Adrenal gland (tissue), 12 donors: ENCODE measurements around the gene GABPB2. TPM values are rescaled to one million over a fixed set of nuclear protein-coding genes. Genes with fewer than 3 reads are reported as not detected.
A peak's percentile ranks its signal among the peaks of the same experiment; 100 is the strongest.

Experiments
- DNase-seq, 7 donors: peaks; one replicate each; pipeline ENCODE4 v3.0.0-alpha.2; 2019 to 2020
- H3K27ac ChIP-seq, 5 donors: fragments of 200-600 bp; sonication (generic) in 4 of 5; 1 replicate in 3 of 5; 2 replicates in 2 of 5; pipeline versions ENCODE4 v1.5.1 to v1.8.0; 2016 to 2020; ENCODE audit warnings: mild to moderate bottlenecking in 1 of 5
- H3K27me3 ChIP-seq: fragments of 200-600 bp; 2 replicates; pipeline ENCODE4 v1.8.0; 2021
- H3K36me3 ChIP-seq, 2 donors: fragments of 200-600 bp; replicated peaks in 1 of 2; 1 replicate in 1 of 2; 2 replicates in 1 of 2; pipeline versions ENCODE4 v1.5.1 to v1.8.0; 2018 to 2022
- H3K4me1 ChIP-seq, 2 donors: fragments of 200-600 bp; replicated peaks in 1 of 2; 1 replicate in 1 of 2; 2 replicates in 1 of 2; pipeline versions ENCODE4 v1.5.1 to v1.8.0; 2018 to 2021
- H3K4me3 ChIP-seq, 4 donors: fragments of 200-600 bp; sonication (generic) in 3 of 4; one replicate each; pipeline ENCODE4 v1.5.1; 2016 to 2018
- H3K9me3 ChIP-seq, 3 donors: fragments of 200-600 bp; sonication (generic) in 1 of 3; replicated peaks in 1 of 3; 1 replicate in 2 of 3; 2 replicates in 1 of 3; pipeline versions ENCODE4 v1.5.1 to v1.8.0; 2016 to 2021
- CTCF ChIP-seq, 6 experiments: fragments of 450-650 bp in 4 of 6; fragments of 200-600 bp in 2 of 6; sonication (generic) in 1 of 6; IDR thresholded peaks; 1 replicate in 5 of 6; 2 replicates in 1 of 6; pipeline versions ENCODE4 v1.5.1 to v1.8.0; 2016 to 2021; ENCODE audit warnings: antibody characterized with exemption in 6 of 6, mild to moderate bottlenecking in 2 of 6, moderate library complexity in 1 of 6
- POLR2A ChIP-seq, 2 donors: fragments of 450-650 bp; IDR thresholded peaks; one replicate each; pipeline ENCODE4 v1.6.1; 2017; ENCODE audit warnings: antibody characterized with exemption in 2 of 2, mild to moderate bottlenecking in 2 of 2, moderate library complexity in 1 of 2
- WGBS, 4 donors: extraction: QIAGEN DNeasy Blood & Tissue Kit in 2 of 4; methylation state at CpG; one replicate each; pipeline versions ENCODE4 v1.1.5 to v1.1.7; 2013 to 2017; 5-methylcytosine and 5-hydroxymethylcytosine counted together
- intact Hi-C, 2 donors: fragments of 100-400 bp; cut with DNase I; formaldehyde crosslinking; loops; one replicate each; pipeline versions ENCODE4 v1.14.1 to v1.15.0; 2022 to 2023
- polyA plus RNA-seq, 3 donors: library from polyadenylated mRNA; stranded (reverse); fragments of 200-250 nt in 2 of 3; fragments of 350-450 nt in 1 of 3; fragmentation: Illumina TruSeq in 1 of 3; extraction: RNeasy Lipid Tissue Mini Kit (QIAGEN cat#74804) in 1 of 3; gene quantifications; one replicate each; pipeline ENCODE4 v1.2.3, GENCODE V29; 2013 to 2014
- total RNA-seq, 9 donors: library from RNA; depleted of rRNA in 4 of 9; stranded (reverse); fragments of >200 nt in 4 of 9; fragments of 120-200 nt in 1 of 9; fragmentation: NEBNext Ultra II Directional in 1 of 9; extraction: Animal tissue kit (Norgen Biotek cat#: 25700) in 1 of 9; gene quantifications; one replicate each; pipeline versions ENCODE4 v1.1.0 to v1.2.4, GENCODE V29; 2013 to 2023
- donor health status: healthy with polysubstance abuse.
- donor health status: Bipolar disorder and iron deficiency.
- donor health status: DM: yes; HTN: yes; CAD: no.
- donor health status: DM: no; HTN: no; CAD: no.
- donor health status: DM: no; HTN: no; CAD: no.
- donor health status: DM: yes; HTN: yes; CAD: no.

GABPB2 gene
- total and polyA plus RNA-seq, 12 donors, result 8.3 to 37.1 (median 12.0) TPM

GRCh38 chr1:151061704-151062103 is 8.9 kb upstream of the GABPB2 start:
- no peak overlapping the region for H3K4me3 ChIP-seq
- no peak for DNase-seq
- H3K36me3 ChIP-seq, result no peaks in the 10 kb centered on the region
- H3K9me3 ChIP-seq, result no peaks in the 10 kb centered on the region
- TF ChIP-seq CTCF (IDR thresholded peaks at IDR 0.05) (no peak), POLR2A (IDR thresholded peaks at IDR 0.05) (no peak)
- peaks cover 13 to 21% of the 10 kb centered on the region in 2 donors for H3K4me1 ChIP-seq
- H3K27me3 ChIP-seq, result no peaks in the 10 kb centered on the region
- 81 to 86% (median 84%) methylated on average over 2 of the region's 2 CpGs for WGBS, 4 donors
- intact Hi-C loops, result no loop called here
- H3K27ac ChIP-seq, result peak overlapping the region in 1 of 5 donors; percentile 78

- TF ChIP-seq CTCF (IDR thresholded peaks at IDR 0.05), result no peak
- peak in 1 of 2 donors; percentile 10 for TF ChIP-seq POLR2A (IDR thresholded peaks at IDR 0.05)
- Histone ChIP-seq H3K27ac (peak overlapping the region in 2 of 5 donors; percentile 71 to 78), H3K27me3 (no peaks in the 10 kb centered on the region), H3K4me1 (peaks cover 4 to 12% of the 10 kb centered on the region in 2 donors), H3K9me3 (no peaks in the 10 kb centered on the region), H3K4me3 (no peak overlapping the region), H3K36me3 (no peaks in the 10 kb centered on the region)
- peak in 3 of 7 donors; percentile 35 to 62 (median 61) for DNase-seq
- WGBS, 4 donors, result 40 to 55% (median 50%) methylated on average over 3 of the region's 3 CpGs
- intact Hi-C loops, result no loop called here
These were observed 7.7 kb upstream of the GABPB2 start for GRCh38 chr1:151062741-151063371.

- no peaks in the 10 kb centered on the region for H3K36me3 ChIP-seq
- DNase-seq, result no peak
- peaks cover 4 to 8% of the 10 kb centered on the region in 2 donors for H3K4me1 ChIP-seq
- no peak overlapping the region for H3K27ac ChIP-seq
- H3K4me3 ChIP-seq, result no peak overlapping the region
- no peaks in the 10 kb centered on the region for H3K9me3 ChIP-seq
- no peaks in the 10 kb centered on the region for H3K27me3 ChIP-seq
- TF ChIP-seq POLR2A (IDR thresholded peaks at IDR 0.05) (no peak), CTCF (IDR thresholded peaks at IDR 0.05) (no peak)
- intact Hi-C loops, result no loop called here
These were observed 5.4 kb upstream of the GABPB2 start for GRCh38 chr1:151065089-151065645.

- intact Hi-C loops, result no loop called here
- no peaks in the 10 kb centered on the region for H3K9me3 ChIP-seq
- TF ChIP-seq POLR2A (IDR thresholded peaks at IDR 0.05) (no peak), CTCF (IDR thresholded peaks at IDR 0.05) (no peak)
- H3K4me1 ChIP-seq, result peaks cover 0 to 17% of the 10 kb centered on the region in 2 donors
- no peak for DNase-seq
- H3K27me3 ChIP-seq, result no peaks in the 10 kb centered on the region
- 60 to 69% (median 63%) methylated on average over 4 of the region's 4 CpGs for WGBS, 4 donors
- H3K4me3 ChIP-seq, result no peak overlapping the region
- H3K36me3 ChIP-seq, result no peaks in the 10 kb centered on the region
- H3K27ac ChIP-seq, result no peak overlapping the region
These were observed 3.4 kb upstream of the GABPB2 start for GRCh38 chr1:151067185-151067584.
